ENCODE measurements around the gene PACSIN2.

The PACSIN2 gene

DNA sequence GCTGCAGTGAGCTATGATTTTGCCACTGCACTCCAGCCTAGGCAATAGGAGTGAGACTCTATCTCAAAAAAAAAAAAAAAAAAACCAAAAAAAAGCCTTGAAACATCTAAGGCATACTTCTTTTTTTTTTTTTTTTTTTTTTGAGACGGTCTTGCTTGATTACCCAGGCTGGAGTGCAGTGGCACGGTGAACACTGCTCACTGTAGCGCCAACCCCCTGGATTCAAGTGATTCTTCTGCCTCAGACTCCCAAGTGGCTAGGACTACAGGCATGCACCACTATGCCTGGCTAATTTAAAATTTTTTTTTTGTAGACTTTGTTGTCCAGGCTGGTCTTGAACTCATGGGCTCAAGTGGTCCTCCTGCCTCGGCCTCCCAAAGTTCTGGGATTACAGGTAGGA, 177.4 kb downstream of the PACSIN2 start:
- peaks cover 7% of the 10 kb centered on the region; the same call in 1 of the 2 replicates for H3K36me3 ChIP-seq (replicated peaks; ENCODE audit: insufficient read depth, low read length)
- TF ChIP-seq EZH2phosphoT487 (IDR thresholded peaks at IDR 0.05; ENCODE audit: low read length) = no peak
- TF ChIP-seq EZH2 (optimal IDR thresholded peaks at IDR 0.05; ENCODE audit: low read depth, low read length) = no peak
- TF ChIP-seq, protein P1, sequence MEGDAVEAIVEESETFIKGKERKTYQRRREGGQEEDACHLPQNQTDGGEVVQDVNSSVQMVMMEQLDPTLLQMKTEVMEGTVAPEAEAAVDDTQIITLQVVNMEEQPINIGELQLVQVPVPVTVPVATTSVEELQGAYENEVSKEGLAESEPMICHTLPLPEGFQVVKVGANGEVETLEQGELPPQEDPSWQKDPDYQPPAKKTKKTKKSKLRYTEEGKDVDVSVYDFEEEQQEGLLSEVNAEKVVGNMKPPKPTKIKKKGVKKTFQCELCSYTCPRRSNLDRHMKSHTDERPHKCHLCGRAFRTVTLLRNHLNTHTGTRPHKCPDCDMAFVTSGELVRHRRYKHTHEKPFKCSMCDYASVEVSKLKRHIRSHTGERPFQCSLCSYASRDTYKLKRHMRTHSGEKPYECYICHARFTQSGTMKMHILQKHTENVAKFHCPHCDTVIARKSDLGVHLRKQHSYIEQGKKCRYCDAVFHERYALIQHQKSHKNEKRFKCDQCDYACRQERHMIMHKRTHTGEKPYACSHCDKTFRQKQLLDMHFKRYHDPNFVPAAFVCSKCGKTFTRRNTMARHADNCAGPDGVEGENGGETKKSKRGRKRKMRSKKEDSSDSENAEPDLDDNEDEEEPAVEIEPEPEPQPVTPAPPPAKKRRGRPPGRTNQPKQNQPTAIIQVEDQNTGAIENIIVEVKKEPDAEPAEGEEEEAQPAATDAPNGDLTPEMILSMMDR (IDR thresholded peaks at IDR 0.05; ENCODE audit: low read length) = no peak
- H3K4me1 ChIP-seq (ENCODE audit: low read length) = no peaks in the 10 kb centered on the region
- no peaks in the 10 kb centered on the region for H3K79me2 ChIP-seq (ENCODE audit: low read length)
- H3K9me3 ChIP-seq (replicated peaks; ENCODE audit: insufficient read depth, low read length) = no peaks in the 10 kb centered on the region
- H2AFZ ChIP-seq (ENCODE audit: low read length) = no peak overlapping the region
- H4K20me1 ChIP-seq (ENCODE audit: insufficient read depth, low read length) = no peaks in the 10 kb centered on the region
- no peaks in the 10 kb centered on the region for H3K9me2 ChIP-seq (replicated peaks; ENCODE audit: insufficient read depth, low read length)
- no peak overlapping the region for H3K9ac ChIP-seq (ENCODE audit: low read length)
- H3K27ac ChIP-seq (ENCODE audit: low read length) = no peak overlapping the region
- no peaks in the 10 kb centered on the region for H3K27me3 ChIP-seq (replicated peaks; ENCODE audit: insufficient read depth, low read length)
- no peaks in the 10 kb centered on the region for H3F3A ChIP-seq (ENCODE audit: insufficient read depth, low read length)
- no peak overlapping the region for H3K4me3 ChIP-seq (ENCODE audit: low read length)
- no peak overlapping the region for H3K4me2 ChIP-seq (ENCODE audit: low read depth, low read length)
- no peak for DNase-seq

DNA sequence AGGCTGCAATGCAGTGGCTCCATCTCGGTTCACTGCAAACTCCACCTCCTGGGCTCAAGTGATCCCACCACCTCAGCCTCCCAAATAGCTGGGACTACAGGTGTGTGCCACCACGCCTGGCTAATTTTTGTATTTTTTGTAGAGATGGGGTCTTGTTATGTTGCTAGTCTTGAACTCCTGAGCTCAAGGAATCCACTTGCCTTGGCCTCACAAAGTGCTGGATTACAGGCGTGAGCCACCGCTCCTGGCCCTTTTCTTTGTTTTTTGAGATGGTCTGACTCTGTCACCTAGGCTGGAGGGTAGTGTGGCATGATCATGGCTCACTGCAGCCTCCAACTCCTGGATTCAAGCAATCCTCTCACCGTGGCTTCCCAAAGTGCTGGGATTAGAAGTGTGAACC, 178.9 kb downstream of the PACSIN2 start:
- no peaks in the 10 kb centered on the region for H3K27me3 ChIP-seq (replicated peaks; ENCODE audit: insufficient read depth, low read length)
- peaks cover 7% of the 10 kb centered on the region; the same call in 1 of the 2 replicates for H3K36me3 ChIP-seq (replicated peaks; ENCODE audit: insufficient read depth, low read length)
- H3F3A ChIP-seq (ENCODE audit: insufficient read depth, low read length) = no peaks in the 10 kb centered on the region
- H3K27ac ChIP-seq (ENCODE audit: low read length) = no peak overlapping the region
- H2AFZ ChIP-seq (ENCODE audit: low read length) = no peak overlapping the region
- H4K20me1 ChIP-seq (ENCODE audit: insufficient read depth, low read length) = no peaks in the 10 kb centered on the region
- H3K4me3 ChIP-seq (ENCODE audit: low read length) = no peak overlapping the region
- no peaks in the 10 kb centered on the region for H3K79me2 ChIP-seq (ENCODE audit: low read length)
- DNase-seq = no peak
- no peak for TF ChIP-seq EZH2 (optimal IDR thresholded peaks at IDR 0.05; ENCODE audit: low read depth, low read length)
- TF ChIP-seq, protein P1 (IDR thresholded peaks at IDR 0.05; ENCODE audit: low read length) = no peak
- TF ChIP-seq EZH2phosphoT487 (IDR thresholded peaks at IDR 0.05; ENCODE audit: low read length) = no peak
- no peaks in the 10 kb centered on the region for H3K9me3 ChIP-seq (replicated peaks; ENCODE audit: insufficient read depth, low read length)
- no peak overlapping the region for H3K4me2 ChIP-seq (ENCODE audit: low read depth, low read length)
- no peak overlapping the region for H3K9ac ChIP-seq (ENCODE audit: low read length)
- H3K9me2 ChIP-seq (replicated peaks; ENCODE audit: insufficient read depth, low read length) = no peaks in the 10 kb centered on the region
- H3K4me1 ChIP-seq (ENCODE audit: low read length) = no peaks in the 10 kb centered on the region

DNA sequence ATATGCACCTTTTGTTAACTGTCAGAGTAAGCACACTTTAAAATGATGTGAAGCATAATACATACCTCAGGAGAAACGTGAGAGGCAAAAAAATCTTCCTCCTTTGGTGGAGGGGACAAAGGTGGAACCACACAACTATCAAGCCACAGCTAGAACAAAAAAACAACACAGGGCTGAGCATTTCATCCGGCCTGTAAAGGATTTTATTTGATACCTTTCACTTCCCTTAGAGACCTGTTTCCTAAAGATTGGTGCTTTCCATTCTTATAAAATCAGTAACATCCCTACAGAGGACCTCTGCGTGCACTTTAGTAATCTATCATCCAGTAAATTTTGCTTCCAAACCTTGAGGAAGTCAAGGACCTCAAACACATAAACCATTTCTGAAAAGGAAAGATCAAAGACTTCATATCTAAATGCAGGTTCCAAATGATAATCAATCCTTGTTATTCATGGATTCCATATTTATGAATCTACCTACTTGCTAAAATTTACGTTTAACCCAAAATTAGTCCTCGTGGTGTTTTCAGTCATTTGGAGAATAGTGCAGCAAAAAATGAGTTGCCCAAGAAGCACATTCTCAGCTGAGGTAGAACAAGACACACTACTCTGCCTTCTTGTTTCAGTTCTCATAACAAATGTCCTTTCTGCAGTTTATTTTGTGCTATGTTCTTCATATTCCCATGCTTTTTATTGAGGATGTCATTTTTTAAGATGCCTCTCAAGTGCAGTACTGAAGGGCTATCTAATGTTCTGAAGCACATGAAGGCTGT, 180.6 kb downstream of the PACSIN2 start:
- no peak overlapping the region for H2AFZ ChIP-seq (ENCODE audit: low read length)
- H3K4me1 ChIP-seq (ENCODE audit: low read length) = no peaks in the 10 kb centered on the region
- H3K9me3 ChIP-seq (replicated peaks; ENCODE audit: insufficient read depth, low read length) = no peaks in the 10 kb centered on the region
- DNase-seq = no peak
- H3K4me2 ChIP-seq (ENCODE audit: low read depth, low read length) = no peak overlapping the region
- no peaks in the 10 kb centered on the region for H3F3A ChIP-seq (ENCODE audit: insufficient read depth, low read length)
- H3K27ac ChIP-seq (ENCODE audit: low read length) = no peak overlapping the region
- H3K79me2 ChIP-seq (ENCODE audit: low read length) = no peaks in the 10 kb centered on the region
- peaks cover 18% of the 10 kb centered on the region; the same call in 1 of the 2 replicates for H3K36me3 ChIP-seq (replicated peaks; ENCODE audit: insufficient read depth, low read length)
- no peaks in the 10 kb centered on the region for H3K9me2 ChIP-seq (replicated peaks; ENCODE audit: insufficient read depth, low read length)
- H3K27me3 ChIP-seq (replicated peaks; ENCODE audit: insufficient read depth, low read length) = no peaks in the 10 kb centered on the region
- TF ChIP-seq EZH2 (optimal IDR thresholded peaks at IDR 0.05; ENCODE audit: low read depth, low read length) (no peak), EZH2phosphoT487 (IDR thresholded peaks at IDR 0.05; ENCODE audit: low read length) (no peak)
- TF ChIP-seq, protein P1 (IDR thresholded peaks at IDR 0.05; ENCODE audit: low read length) = no peak
- no peak overlapping the region for H3K9ac ChIP-seq (ENCODE audit: low read length)
- no peak overlapping the region for H3K4me3 ChIP-seq (ENCODE audit: low read length)
- no peaks in the 10 kb centered on the region for H4K20me1 ChIP-seq (ENCODE audit: insufficient read depth, low read length)

All from MM.1S (cell line).